Sciatic nerve (tissue), 2 donors: ENCODE data around the gene EPAS1. TPM values are rescaled to one million over a fixed set of nuclear protein-coding genes. Genes with fewer than 3 reads are reported as not detected.

Experiments used
- ATAC-seq: fragments of 200-7000 bp; cut with Tn5 transposase; one replicate; pipeline ENCODE4 v1.9.1; 2020; ENCODE audit warnings: mild to moderate bottlenecking, moderate library complexity
- DNase-seq: peaks from one replicate; pipeline ENCODE4 v3.0.0-alpha.2; 2020; ENCODE audit warnings: low spot score
- intact Hi-C: fragments of 100-400 bp; cut with DNase I; formaldehyde crosslinking; loops from one replicate; pipeline ENCODE4 v1.14.2; 2022
- total RNA-seq: library from RNA; stranded (reverse); fragmentation: NEBNext Ultra II Directional; extraction: Animal tissue kit (Norgen Biotek cat#: 25700); gene quantifications from one replicate; pipeline ENCODE4 v1.2.1, GENCODE V29; 2021
- donor health status: DM: no; HTN: no; CAD: no.
- donor health status: DM: no; HTN: no; CAD: no.

The EPAS1 gene
- total RNA-seq, 1 donor from 2014 or later, result 270 TPM

GRCh38 chr2:46367286-46367685 is 70.1 kb downstream of the EPAS1 start:
- no peak for ATAC-seq
- intact Hi-C loops, result loop anchor here (10.0 kb wide), 1 partner anchor 302 kb away; no protein-coding TSS in a partner anchor
- DNase-seq, result no peak

DNA sequence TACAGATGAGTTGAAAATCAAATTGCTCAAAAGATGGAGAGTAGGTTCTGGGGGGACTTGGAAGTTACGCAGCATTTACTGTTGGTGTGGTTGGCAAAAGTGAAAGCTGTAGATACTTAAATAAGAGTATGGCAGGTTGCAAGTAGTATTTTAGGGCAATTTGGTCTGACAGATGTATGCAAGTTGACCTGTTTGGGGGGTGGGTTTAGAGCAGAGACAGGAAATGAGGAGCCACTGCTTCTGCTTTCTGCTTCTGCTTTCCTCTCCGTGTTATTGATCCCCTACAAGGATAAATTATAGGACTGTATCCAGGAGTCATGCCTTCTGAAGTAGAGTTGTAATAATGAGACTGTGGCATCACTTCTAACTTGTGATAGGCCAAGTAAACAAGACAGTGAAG is 71.2 kb downstream of the EPAS1 start:
- DNase-seq (no peak), ATAC-seq (no peak)
- intact Hi-C loops, result loop anchor here (10.0 kb wide), 1 partner anchor 304 kb away; no protein-coding TSS in a partner anchor

- intact Hi-C loops, result loop anchor here (10.0 kb wide), 1 partner anchor 305 kb away; no protein-coding TSS in a partner anchor
- DNase-seq, result no peak
- ATAC-seq, result no peak
Observed at GRCh38 chr2:46369783-46370182, 72.6 kb downstream of the EPAS1 start.

- intact Hi-C loops, result no loop called here
- ATAC-seq (no peak), DNase-seq (no peak)
Observed at GRCh38 chr2:46371854-46372253, 74.6 kb downstream of the EPAS1 start.

GRCh38 chr2:46372475-46372874 is 75.3 kb downstream of the EPAS1 start:
- DNase-seq, result no peak
- ATAC-seq, result no peak
- intact Hi-C loops, result no loop called here

DNA sequence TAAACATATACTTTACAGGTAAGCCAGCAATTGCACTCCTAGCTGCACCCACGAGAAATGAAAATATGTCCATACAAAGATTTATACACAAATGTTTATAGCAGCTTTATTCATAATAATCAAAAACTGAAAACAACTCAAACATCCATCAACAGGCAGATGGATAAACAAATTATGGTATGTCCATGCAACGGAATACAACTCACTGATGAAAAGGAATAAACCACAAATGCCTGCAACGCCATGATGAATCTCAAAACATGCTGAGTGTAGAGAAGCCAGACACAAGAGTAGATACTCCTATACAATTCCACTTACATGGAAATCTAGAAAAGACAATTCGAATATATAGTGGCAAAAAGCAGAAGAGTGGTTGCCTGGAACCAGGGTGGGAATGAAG is 76.0 kb downstream of the EPAS1 start:
- intact Hi-C loops, result no loop called here
- ATAC-seq (no peak), DNase-seq (no peak)

- no peak for ATAC-seq
- intact Hi-C loops, result no loop called here
- no peak for DNase-seq
Observed at GRCh38 chr2:46375566-46376125, 78.4 kb downstream of the EPAS1 start.

- intact Hi-C loops, result no loop called here
- ATAC-seq (no peak), DNase-seq (no peak)
Observed at GRCh38 chr2:46376586-46376985, 79.4 kb downstream of the EPAS1 start.

DNA sequence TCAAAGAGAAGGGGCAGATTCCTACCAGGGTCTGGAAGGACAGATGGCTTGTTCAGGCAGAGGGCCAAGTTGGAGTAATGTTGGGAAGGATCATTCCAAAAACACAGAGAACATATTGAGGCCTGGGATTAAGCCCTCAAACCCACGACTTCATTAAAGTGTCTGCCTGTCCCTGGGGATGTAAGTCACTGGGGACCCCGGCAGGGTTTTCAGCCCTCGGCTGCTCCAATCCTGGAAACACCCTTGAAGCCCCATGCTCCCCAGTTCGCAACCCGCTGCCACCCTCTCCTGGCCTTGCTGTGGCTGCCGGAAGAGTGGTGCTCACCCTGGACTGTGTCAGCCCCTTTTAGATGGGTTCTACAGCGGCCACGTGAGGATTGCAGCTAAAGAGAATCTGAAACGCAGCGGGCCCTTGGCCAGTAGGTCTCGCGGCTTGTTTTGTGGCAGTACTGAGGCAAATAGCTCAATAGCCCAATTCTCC is 79.9 kb downstream of the EPAS1 start:
- ATAC-seq, result no peak
- intact Hi-C loops, result no loop called here

DNA sequence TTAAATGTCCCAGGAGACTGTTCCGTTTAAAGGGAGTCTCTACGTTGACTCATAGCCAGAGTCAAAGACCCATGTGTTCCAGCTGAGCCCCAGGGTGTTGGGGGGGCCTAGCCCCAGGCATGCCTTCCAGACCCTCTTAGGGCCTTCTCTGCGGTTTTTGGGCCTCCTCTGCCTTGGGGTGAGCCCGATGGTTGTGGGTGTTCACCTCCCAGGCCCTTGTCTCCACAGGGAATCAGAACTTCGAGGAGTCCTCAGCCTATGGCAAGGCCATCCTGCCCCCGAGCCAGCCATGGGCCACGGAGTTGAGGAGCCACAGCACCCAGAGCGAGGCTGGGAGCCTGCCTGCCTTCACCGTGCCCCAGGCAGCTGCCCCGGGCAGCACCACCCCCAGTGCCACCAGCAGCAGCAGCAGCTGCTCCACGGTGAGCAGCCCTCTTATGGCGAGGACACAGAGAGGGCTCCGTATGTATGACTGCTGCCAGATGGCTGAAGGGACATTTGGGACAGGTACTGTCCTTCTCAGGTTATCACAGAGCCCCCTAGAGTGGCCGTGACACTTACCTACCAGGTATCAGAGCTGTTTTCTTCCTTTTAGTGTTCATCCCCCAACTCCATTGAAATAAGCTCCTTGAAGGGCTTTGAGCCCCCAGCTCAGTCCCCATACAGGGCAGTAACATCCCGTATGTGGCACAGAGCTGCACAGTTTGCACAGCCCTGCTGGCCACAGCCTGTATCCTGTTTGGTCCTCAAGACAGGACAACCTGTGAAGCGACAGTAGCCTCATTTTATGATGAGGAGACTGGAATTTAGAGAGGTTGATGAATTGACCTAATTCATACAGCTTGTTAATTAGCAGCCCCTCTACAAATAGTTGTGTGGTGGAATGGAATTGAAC is 80.7 kb downstream of the EPAS1 start:
- DNase-seq (no peak), ATAC-seq (no peak)
- intact Hi-C loops, result no loop called here

More for the DNA sequence above, 79.9 kb downstream of the EPAS1 start:
- no peak for DNase-seq

DNA sequence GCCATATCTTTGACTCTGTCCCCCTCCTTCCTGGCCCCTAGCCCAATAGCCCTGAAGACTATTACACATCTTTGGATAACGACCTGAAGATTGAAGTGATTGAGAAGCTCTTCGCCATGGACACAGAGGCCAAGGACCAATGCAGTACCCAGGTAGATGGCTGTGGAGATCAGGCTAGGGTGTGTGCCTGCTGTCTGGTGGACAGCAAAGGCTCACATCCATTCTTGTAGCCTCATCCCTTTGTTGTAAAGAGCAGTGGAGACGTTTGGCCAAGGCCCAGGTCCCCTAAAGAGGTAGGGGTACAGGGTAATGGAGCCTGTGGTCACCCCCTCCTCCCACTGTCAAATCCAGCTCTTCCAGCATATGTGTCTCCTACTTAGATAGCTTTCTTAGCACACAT is 81.4 kb downstream of the EPAS1 start:
- no peak for DNase-seq
- intact Hi-C loops, result no loop called here
- no peak for ATAC-seq

GRCh38 chr2:46379213-46380037 is 82.2 kb downstream of the EPAS1 start:
- ATAC-seq (no peak), DNase-seq (no peak)
- intact Hi-C loops, result no loop called here

DNA sequence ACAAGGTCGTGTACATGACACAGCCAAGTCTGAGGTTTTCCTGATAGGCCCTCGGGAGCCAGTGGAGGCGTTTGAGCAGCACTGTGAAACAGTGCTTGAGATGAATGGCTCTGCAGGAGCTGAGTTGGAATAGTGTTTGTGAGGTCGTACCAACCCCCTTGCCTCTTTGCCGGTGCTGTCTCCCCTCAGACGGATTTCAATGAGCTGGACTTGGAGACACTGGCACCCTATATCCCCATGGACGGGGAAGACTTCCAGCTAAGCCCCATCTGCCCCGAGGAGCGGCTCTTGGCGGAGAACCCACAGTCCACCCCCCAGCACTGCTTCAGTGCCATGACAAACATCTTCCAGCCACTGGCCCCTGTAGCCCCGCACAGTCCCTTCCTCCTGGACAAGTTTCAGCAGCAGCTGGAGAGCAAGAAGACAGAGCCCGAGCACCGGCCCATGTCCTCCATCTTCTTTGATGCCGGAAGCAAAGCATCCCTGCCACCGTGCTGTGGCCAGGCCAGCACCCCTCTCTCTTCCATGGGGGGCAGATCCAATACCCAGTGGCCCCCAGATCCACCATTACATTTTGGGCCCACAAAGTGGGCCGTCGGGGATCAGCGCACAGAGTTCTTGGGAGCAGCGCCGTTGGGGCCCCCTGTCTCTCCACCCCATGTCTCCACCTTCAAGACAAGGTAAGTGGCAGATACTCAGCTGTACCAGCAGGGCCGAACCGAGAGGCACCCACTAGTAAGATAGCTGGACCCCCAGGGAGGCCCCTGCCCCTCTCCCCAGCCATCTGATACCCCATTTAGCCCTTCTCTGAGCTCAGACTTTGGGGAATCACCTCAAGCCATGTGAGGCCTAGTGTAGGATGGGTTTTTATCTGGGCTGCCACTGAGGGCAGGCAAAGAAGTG is 83.1 kb downstream of the EPAS1 start:
- DNase-seq, result no peak
- intact Hi-C loops, result no loop called here
- no peak for ATAC-seq

- DNase-seq (no peak), ATAC-seq (no peak)
- intact Hi-C loops, result no loop called here
Observed at GRCh38 chr2:46381263-46381849, 84.1 kb downstream of the EPAS1 start.

- DNase-seq (no peak), ATAC-seq (no peak)
- intact Hi-C loops, result no loop called here
Observed at GRCh38 chr2:46381871-46382270, 84.7 kb downstream of the EPAS1 start.

GRCh38 chr2:46382331-46383112 is 85.3 kb downstream of the EPAS1 start:
- DNase-seq (no peak), ATAC-seq (no peak)
- intact Hi-C loops, result no loop called here

DNA sequence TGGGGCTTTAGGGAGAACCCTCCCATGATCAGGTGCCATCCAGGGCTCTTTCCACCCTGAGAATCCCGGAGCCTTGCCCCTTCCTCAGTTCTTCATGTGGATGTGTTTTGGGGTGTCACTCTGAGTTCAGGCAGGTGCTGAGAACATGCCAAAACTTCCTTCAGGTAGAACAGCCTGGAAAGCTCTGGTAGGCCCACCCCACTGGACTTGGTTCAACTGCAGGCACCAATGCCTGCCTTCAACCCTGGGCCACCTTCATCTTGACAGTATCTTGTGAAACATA is 85.8 kb downstream of the EPAS1 start:
- DNase-seq (no peak), ATAC-seq (no peak)
- intact Hi-C loops, result no loop called here
